ENCODE measurements around the gene CD6.

Gene CD6

GRCh38 chr11:60987577-60988277 is 16.2 kb downstream of the CD6 start:
- TF ChIP-seq CTCF (IDR thresholded peaks at IDR 0.05) = no peak

GRCh38 chr11:60988658-60989057 is 17.2 kb downstream of the CD6 start:
- TF ChIP-seq CTCF (IDR thresholded peaks at IDR 0.05) = no peak

- no peak for TF ChIP-seq CTCF (IDR thresholded peaks at IDR 0.05)
Measured at GRCh38 chr11:60989093-60989650, 17.7 kb downstream of the CD6 start.

- no peak for TF ChIP-seq CTCF (IDR thresholded peaks at IDR 0.05)
Measured at GRCh38 chr11:60991457-60991856, 20.0 kb downstream of the CD6 start.

DNA sequence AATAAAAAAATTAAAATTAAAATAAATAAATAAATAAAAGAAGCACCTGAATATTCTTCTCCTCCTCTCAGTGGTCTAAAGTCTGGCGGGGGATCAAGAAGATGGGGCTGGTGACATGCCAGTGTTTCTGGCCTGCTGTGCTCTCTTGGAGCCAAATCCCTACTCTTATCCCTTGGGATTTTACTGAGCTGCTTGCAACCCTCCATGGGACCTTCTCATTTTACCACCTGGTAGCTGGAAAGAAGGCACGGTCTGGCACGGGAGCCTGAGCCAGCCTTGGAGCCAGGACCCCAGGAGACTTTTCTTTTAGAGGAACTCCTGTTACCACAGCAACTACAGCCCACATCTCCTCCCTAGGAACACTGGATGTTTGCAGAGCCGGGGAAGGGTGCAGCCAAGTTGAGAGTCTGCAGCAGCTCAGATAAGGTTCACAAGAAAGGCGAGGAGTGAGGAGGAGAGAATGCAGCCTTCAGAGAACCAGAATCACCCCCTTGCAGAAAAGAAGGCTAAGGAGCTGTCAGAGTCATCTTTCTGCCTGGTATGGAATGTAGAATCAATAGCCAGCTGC is 21.4 kb downstream of the CD6 start:
- TF ChIP-seq CTCF (IDR thresholded peaks at IDR 0.05) = no peak

DNA sequence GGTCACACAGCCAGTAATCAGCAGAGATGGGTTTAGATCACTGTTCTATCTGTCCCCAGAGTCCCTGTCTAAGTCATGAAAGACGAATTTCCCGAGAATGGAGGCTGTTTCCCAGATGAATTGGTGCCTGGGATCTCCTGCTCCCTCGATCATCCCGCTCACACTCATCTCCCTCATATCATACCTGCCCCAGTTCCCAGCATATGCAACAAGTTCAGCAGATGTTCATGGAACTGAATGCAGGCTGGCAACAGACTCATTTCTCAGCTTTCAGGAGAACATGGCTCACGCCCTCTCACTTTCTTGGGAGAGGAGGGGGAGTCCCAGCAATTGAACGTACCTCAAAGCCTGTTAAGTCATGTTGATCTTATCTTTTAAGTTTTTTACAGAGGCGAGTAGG is 22.1 kb downstream of the CD6 start:
- no peak for TF ChIP-seq CTCF (IDR thresholded peaks at IDR 0.05)

GRCh38 chr11:60994541-60995080 is 23.1 kb downstream of the CD6 start:
- TF ChIP-seq CTCF (IDR thresholded peaks at IDR 0.05) = no peak

Measured in LNCAP (cell line).